CD4-positive, alpha-beta T cell treated with Interleukin-17A for 4 hours (primary cell): ENCODE data around the gene THSD7A.

Source experiments
- DNase-seq: peaks from one replicate; pipeline ENCODE4 v3.0.0-alpha.2; 2020; ENCODE audit warnings: mixed read lengths

Gene THSD7A

DNA sequence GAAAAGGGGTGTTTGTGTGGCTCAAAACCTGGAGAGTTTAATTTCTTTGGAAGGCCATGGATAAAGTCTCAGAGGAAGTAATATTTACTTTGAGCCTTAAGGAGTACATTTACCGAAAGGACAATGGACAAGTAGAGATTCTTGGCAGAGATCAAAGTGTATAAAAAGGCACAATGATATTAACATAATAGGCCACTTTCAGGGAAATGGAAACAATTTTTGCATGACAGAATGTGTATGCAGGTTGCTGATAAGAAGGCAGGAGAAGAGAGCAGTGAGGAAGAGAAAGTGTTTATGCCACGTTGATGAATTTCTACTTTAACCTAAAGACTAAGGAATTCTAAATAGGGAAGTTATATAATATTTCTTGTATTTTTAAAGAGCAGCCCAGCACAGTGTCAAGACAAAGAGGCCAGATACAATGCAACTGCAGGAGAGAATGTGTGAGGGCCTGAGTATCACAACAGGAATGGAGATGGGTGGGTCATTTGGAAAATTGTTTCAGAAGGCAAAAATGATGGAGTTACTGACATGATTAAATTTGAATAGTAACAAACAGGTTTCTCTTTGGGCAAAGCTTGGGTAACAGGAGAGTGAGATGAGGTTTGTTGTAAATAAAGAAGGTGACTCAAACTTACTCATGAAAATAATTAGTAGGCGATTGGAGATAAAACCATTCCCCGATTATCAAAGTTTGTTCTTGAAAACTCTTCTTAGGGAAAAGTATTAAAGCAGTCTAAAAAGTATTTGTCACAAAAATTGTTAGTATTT is 84.1 kb downstream of the THSD7A start:
- no peak for DNase-seq

DNA sequence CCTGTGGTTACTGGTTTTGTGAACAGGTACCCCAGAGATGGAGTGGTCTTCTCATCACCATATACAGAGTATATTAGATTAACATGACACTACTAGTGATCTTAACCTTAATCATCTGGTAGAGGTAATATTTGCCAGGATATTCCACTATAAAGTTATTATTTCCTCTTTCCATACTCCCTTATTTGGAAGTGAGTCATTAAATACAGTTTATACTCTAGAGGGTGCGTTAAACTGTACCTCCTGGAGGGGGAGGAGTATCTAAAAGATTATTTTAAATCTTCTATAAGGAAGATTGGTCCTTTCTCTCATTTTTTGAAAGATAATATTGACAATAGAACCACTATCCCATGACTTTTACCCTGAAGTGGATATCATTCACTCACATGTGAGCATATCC is 85.4 kb downstream of the THSD7A start:
- no peak for DNase-seq

DNA sequence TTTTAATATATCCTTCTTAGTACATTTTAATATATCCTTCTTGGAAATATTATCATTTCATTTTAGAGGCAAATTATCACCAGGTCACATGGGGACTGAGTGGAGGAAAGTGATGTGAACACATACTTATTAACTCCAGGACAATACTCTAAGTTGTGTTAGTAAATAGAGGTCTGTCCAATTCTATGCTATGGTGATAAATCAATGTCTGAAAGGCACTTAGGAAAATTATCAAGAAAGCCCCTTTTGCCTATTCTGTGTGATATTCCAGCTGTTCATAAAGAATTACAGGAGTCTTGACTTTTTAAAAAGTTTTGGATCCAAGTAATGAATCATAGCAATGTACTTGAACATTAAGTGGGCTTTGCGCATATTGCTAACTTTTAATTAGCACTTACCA is 88.5 kb downstream of the THSD7A start:
- no peak for DNase-seq

DNA sequence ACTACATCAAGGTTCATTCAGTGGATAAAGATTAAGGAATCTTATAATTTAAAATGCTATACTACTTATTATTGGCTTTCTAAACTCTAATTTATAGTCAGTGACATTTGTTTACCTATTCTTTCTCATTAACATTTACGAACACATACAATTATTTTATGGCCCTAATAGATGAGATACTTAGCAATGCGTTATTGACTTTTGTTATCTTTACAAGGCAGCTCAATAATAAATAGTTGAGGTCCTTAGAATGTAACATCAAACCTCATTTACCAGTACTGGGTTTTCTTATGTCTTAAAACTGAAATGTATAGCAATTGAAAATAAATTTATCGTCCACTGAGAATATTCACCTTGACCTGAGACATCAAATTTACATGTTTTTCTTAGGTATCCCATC is 89.0 kb downstream of the THSD7A start:
- no peak for DNase-seq

DNA sequence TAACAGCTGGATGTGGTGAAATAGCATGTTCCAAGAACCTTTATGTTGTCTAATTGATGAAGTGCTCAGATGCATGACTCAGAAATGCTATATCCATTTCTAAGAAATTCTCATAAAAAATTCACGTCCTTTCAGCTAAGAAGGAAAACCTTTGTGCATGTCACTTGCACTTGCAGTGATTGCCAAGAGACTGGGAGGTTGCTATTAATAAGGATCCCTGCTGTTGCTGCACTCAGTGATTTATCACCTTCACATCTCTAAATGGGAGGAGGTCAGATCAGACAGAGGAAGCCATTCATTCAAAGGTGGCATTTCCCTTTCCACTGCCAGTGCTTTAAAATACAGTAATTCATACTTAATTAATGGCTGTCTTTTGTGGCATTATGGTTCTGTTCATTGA is 89.5 kb downstream of the THSD7A start:
- DNase-seq = no peak

DNA sequence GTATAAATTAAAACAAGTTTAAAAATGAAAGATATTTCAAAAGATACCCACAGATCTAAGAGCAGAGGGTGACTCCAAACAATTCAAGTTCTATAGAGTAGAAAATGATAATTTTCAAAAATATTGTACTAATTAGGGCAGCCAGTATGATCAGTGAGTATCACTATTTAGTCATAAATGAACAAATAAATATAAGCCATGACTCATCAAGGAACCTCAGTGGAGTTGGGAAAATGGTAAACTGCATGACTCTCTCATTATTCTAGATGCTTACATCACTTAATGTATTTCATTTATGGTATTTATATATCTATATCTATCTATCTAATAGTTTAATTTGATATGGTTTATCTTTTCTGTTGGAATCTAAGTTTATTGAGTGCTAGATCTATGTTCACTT is 94.3 kb downstream of the THSD7A start:
- DNase-seq = no peak

DNA sequence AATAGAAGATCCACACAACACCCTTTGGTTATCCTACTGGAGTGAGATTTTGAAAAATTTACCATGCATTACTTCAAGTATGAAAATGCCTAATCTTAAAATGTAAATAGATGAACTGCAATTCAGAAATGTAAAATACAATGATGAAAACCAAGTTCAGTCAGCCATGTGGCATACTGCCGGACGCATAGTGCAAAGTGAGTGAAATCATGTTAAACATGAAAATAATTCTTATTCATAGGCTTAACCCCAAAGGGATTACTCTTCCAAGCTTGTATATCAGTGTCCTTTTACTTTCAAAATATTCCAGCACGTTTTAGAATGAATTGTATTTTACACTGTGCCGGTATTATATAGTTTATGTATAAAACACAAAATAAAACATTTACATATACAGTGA is 99.8 kb downstream of the THSD7A start:
- DNase-seq = no peak

DNA sequence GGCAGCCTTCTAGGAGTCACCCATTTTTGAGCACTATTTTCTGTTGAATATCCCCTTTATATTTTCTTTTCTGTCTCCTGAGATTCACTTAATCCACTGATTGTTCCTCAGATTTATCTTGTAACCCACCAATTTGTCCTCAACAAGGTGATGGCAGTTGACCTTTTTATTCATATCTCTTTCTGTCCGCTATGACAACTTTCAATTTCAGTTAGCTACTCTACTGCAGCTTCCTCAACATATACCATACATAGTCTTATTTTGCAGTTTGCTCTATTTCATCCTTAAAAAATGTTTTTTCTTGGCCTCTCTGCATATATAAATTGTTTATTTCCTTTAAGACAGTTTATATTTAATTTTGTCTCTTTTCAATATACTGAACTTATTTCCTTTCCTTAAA is 101.3 kb downstream of the THSD7A start:
- no peak for DNase-seq

DNA sequence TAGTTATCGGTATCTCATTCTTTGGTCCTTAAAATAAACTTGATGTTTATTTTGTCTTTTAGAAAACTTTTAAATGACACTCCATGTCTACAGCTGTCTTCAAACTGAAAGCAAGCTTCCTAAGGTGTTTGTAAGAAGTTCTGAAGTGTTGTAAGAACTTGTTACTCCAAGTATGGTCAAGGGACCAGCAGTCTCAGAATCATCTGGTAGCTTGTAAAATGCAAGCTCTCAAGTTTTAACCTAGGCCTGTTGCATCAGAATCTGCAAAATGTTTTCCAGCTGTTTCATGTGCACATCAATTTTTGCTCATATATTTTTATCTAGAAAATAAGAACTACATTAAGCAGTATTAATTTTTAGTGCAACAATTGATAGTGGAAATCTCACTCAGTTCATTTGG is 104.1 kb downstream of the THSD7A start:
- no peak for DNase-seq

DNA sequence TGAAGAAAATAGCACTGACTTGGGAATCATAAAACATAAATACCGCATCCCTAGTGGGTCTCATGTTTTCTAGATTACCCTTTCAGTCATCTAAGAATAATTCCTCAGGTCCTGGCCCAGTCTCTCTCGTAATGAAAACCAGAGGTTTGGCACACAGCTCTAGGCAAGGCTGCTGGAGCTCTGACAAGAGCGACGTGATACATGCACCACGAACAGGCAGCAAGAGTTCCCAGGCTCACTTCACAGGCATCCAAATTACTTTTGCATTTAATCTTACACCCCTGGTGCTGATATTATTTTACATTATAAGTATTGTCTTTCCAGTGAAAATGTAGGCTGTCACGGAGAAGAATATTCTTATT is 105.2 kb downstream of the THSD7A start:
- no peak for DNase-seq

DNA sequence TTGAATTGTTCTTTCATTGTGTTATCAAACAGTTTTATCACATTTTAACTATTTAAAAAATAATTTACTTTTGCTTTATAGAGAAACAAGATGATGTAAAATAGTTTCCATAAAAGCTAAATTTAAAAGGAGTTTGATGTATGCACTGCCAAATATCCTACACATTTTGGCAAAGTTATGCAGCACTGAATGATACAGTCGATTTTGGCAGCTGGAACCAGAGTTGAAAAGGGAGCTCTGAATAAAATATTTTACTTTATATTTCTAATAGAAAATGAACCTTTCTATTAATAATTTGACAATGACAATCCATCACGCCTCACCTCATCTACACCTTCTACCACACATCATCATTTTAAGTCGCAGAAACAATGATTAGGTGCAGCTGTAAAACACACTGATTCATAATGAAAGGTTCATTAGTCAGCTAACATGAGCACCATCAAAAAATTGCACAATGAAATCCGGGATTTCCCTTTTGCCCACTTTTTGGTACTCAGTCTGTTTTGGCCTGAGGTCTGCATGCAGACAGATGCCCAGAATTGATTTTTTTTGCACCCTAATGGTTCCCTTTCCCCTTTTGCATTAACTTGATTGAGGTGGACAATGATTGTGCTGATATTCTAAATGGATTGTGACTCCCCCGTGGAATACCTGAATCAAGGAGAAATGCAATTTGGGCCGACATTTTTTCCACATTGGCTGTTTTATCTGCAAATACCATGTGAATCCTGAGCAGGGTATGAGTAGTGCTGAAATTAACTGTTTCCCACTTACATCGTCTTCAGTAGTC is 105.8 kb downstream of the THSD7A start:
- DNase-seq = no peak

DNA sequence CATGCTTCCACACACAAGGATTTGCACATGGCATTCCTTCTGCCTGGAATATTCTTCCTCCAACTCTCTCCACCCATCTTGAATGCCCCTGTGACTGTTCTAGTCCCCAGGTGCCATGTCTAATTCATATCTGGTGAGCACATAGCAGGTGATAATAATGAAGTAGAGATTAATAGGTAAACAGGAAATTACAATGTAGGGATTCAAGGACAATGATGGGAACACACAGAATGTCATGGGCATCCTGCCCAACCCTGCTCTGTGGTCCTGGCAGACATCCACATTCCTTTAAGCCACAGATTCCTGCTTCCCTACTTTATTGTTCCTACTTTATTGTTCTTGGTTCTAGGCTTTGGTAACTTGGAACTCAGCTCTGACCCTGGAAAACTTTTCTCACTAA is 115.8 kb downstream of the THSD7A start:
- DNase-seq = no peak

DNA sequence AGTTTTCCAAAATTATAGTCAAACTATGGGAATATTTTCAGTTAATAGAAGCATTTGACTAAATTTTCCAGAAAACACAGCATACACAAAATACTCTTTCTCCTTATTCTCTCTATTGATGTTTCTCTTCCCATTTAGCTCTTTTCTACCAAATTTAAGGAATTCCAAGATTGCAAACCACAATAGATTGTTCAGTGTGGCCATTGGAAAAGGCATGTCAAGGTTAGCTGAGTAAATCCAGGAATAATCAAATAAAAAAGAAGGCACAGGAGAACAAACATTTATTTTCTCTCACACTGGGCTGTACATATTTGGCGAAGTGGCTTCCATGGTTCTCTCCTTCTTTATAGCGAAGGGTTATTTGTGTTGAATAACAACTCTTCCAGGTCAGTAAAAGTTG is 117.3 kb downstream of the THSD7A start:
- DNase-seq = no peak

DNA sequence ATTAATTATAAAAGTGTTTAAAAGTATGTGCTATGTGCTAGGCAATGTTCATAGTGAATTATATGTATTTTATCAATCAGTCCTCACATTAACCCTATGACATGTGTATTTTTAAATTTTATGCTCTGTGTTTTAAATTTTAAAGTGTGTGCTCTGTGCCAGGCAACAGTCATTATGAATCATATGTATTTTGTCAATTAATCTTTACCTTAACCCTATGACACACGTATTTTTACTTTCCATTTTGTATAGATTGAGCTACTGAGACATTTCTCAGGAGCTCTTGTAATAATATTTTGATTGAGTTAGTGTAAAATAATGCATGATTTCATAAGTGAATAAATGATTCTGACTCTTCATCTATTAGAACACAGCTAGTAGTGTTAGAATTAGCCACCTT is 117.8 kb downstream of the THSD7A start:
- DNase-seq = no peak

DNA sequence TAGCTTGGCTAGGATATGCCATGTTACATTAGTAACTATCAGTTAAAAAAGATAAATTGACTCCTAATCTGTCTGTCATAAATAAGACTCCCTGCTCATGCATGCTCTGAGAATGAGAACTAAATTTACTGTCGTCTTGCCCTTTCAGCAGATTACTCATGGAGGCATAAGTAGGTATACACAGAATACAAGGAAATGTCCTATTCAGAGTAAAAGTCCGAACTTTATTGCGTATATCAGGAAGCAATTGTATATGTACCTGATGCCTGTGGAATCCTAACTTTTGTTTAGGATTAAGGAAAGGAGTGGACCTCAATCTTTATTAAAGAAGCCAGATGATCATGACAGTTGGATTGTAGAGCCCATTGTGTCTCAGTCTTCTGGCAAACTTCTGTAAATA is 118.6 kb downstream of the THSD7A start:
- no peak for DNase-seq

DNA sequence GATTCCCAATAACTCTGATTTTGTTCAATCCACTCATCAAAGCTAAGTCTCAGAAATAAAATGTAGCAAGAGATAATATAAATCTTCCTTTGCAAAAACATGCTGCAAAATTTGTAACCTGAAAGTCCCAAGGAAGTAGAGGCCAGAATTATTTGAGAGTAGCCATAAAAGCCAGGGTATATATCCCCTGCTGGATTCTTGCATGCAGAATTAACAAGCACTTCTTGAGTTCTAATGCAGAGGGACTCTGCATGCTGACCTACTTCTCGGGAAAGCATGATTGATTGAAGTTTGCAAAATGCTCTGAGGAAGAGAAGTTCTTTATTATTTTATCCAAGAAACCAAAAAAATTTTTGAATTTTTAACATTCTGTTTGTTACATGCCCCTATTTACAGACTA is 121.6 kb downstream of the THSD7A start:
- DNase-seq = no peak

DNA sequence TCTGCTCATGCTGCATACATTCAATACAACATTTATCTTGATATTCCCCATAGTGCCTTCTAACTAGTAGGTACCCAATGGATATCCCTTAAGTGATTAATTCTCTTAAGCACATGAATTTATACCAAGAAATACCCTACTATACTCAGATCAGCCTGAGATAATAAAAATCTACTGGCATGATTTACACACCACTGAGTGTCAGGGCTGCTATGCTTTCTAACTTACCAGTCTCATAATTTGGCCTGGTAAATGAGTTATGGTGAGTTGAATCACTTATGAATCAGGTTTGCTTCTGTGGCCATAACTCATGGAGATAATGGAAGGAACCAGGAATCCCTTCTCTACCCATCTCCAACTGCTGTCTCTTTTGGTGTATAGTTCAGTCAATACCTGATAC is 122.8 kb downstream of the THSD7A start:
- DNase-seq = no peak

DNA sequence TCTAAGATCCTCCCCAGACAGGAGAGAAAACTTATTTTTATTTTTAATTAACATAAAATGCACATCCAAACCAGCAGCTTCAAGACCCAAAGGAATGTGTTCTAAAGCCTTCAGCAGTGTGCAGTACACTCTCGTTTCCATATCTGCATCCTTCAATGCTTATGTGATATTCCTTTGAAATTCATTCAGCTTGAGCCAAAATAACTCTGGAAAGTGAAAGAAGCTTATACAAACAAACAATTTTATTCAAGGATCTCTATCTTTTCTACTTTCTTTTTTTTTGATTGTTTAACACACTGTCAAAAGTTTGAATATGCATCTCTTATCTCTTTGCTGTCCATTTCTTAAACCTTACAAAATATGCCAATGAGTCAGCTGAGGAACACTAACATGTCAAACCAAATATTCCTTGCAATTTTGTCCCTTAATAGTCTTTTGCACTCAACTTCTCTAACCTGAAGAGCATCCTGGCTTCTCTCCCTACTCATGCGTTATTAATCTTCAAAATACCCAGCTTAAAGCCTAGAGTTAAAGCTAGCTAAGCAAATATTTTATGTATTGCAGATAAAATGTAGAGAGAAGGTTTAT is 124.3 kb downstream of the THSD7A start:
- DNase-seq = no peak

DNA sequence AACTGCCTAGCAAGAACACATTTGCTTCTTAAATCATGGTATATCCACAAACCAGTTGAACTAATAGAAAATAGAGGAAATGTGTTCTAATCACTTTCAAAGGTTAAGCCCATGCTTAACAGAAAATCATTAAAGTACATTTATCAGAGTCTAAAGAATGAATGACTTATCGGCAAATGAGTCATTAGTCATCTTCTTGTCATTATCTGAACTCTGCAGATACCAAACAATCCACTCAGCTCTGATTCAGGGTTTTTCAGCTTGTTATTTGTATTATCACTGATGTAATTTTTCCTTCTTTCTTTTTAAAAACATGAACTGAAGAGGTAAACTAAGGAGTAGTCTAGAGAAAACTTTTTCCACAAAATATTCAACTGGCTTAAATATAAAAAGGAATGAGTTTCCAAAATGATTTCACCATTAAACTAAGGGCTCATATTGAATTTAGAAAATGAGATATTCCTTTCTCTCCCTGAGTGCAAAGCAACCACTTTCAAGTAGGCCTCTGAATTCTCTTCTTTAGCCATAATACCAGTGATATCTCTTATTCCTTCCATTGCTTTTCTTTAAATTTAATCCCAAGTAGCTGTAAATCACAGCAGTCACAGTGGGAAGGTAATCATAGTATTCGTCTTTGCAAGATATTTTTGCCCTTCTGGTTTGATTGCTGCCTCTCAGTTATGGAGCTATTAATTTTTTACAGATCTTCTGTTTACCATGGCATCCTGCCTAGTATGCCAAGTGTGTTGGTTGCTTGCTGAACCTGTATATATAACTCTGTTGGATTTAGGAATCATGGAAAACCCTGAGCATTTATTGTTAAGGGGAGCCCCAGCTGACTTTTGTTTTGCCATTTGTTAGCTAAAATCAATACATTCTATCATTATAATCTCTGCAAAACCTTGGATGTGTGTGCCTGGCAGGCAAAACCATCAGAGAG is 125.1 kb downstream of the THSD7A start:
- no peak for DNase-seq

DNA sequence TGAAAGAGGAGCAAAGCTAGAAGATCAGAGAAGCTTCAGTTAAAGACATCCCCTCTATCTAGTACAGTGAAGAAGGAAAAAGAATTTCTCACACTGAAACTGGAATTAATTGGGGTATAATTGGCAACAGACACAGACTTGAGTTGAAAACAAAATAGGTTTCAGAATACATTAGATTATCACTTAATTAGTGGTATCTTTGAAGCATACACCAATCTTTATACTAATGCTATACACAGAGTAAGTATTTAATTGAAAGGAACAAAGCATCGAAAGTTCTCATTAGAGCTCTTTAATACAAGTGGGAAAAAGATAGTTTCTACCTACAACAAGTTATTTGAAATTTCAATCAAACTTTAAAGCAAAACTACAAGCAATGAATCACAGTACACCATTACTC is 128.2 kb downstream of the THSD7A start:
- DNase-seq = no peak

DNA sequence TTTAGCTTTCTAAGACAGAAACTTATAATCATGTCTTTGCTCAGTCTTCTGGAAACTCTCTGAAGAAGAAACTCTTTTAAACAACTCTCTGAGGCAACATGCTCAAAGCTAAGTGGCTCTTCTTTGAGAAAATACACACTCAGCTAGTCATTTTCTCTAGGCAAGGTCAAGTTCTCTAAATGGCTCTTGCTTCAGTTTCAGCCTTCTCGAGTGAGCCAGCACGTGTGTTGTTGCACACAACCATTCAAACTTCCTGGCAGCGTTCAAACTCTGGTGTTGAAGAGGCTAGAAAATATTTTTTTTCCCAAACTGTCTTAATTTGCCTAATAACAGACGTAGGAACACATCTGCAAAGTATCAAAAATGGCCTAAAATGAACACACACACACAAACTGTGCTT is 129.1 kb downstream of the THSD7A start:
- DNase-seq = no peak

DNA sequence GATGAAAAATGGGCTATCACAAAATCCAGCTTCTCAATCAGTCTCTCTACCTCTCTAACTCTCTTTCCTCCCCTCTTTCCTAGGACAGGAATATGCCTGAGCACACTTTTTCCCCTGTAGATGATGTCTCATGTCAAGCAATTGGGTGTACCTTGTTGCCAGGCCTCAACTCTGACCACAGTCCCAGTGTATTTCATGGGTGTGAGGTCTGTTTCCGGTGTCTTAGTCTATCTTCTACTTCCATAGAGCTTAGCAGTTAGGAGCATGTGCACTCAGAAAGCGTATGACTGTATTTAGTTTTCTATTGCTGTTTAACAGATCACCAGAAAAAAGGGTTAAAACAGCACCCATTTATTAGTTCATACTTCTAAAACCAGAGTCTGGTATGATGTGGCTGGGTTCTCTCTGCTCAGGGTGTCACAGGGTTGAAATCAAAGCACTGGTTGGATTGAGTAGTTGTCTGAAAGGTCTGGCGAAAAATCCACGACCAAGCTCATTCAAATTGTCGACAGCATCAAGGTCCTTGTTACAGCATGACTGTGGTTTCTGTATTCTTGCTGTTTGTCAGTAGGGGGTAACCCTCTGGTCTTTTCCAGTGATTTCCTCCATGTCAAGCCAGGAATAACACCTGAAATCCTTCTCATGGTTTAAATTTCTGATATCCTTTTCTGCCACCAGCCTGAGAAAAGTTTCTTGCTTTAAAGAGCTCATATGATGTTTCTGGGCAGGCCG is 130.0 kb downstream of the THSD7A start:
- DNase-seq = no peak
